Motor neuron (in vitro differentiated cells): ENCODE measurements around the gene HDAC8. TPM values are rescaled to one million over a fixed set of nuclear protein-coding genes. Genes with fewer than 3 reads are reported as not detected.
"Not testable (repeated sequence)": the region's sequence is repeated elsewhere in the genome, so short reads cannot be mapped to it uniquely, and the experiment has no call there.

Source experiments
- ATAC-seq, 8 experiments: fragments of 200-7000 bp; cut with Tn5 transposase; replicated peaks in 6 of 8; 2 replicates each; pipeline ENCODE4 v1.8.0; 2021; ENCODE audit warnings: mild to moderate bottlenecking in 8 of 8, moderate library complexity in 8 of 8
- H3K27ac ChIP-seq, 2 donors: fragments of 250-450 bp; sonication (Bioruptor Pico); 2 replicates each; pipeline ENCODE4 v1.9.0; 2021; ENCODE audit warnings: antibody characterized with exemption in 2 of 2, mild to moderate bottlenecking in 2 of 2, moderate library complexity in 1 of 2
- H3K4me1 ChIP-seq, 2 donors: fragments of 250-450 bp; sonication (Bioruptor Pico); replicated peaks in 1 of 2; 2 replicates each; pipeline ENCODE4 v1.6.1; 2021; ENCODE audit warnings: antibody characterized with exemption in 2 of 2, mild to moderate bottlenecking in 2 of 2, moderate library complexity in 1 of 2
- H3K4me3 ChIP-seq, 5 donors: fragments of 250-450 bp; sonication (Bioruptor Pico); 2 replicates each; pipeline ENCODE4 v1.9.0; 2021; ENCODE audit warnings: antibody characterized with exemption in 5 of 5, mild to moderate bottlenecking in 5 of 5, moderate library complexity in 4 of 5
- WGBS, 10 experiments: fragments of 450-650 bp; shearing (Covaris generic); methylation state at CpG; one replicate each; pipeline ENCODE4 v1.0.0; 2022; 5-methylcytosine and 5-hydroxymethylcytosine counted together
- in situ Hi-C, 9 experiments: fragments of 400-800 bp; cut with MboI; loops; one replicate each; pipeline ENCODE4 v1.15.0; 2021; ENCODE audit warnings: low sequenced_read_pairs in 9 of 9, low pct_unique_long_range_greater_than_20kb in 2 of 9; ENCODE audit not compliant: unreplicated experiment in 9 of 9
- total RNA-seq, 8 experiments: library from RNA; unstranded; fragments of 300-600 nt; gene quantifications; 2 replicates each; pipeline versions ENCODE4 v1.2.3 to v1.2.4, GENCODE V29; 2022

HDAC8 gene
- 10 to 100 TPM; 19.2 to 62.9 (median 27.5) TPM for total RNA-seq

DNA sequence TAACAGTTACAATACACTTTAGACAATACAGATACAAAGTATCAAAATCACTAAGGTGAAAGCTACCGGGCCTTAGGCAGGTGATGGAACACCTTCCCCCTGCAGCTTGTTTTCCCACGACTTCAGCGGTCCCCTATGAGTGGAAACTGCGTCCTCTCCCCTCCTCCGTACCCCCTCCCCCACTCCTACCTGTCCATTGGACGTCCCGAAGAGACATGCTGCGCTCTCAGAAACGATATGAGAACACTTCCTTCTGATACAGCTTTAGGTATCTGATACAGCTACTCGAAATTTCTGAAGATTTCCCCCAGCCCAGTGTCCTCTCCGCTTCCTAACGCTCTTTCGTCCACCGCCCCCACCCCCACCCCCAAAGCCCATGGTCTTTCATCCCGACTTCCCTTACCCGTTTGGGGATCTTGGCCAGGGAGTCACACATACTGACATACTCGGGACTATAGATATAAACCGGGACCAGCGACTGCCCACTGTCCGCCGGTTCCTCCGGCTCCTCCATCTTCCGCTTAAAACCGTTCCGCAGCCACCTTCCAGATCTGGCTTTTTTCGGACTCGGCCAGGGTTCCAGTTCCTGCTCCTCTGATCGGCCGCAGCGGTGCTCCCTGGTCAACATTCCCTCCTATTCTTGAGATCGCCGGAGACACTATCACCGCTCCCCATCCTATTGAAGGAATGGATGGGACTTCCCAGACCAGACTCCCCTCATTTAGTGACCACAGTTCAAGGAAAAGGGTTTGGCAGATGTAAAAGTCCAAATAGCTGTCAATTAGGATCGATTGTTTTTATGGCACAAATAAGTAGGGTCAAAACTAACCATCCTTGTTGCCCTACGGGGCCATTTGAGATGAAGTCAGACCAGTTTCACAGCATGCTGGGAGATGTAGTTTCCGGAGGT is at the start of gene HDAC8:
Gene HDAC8 (minus strand): TSS at position 596 of the 910 bp plus-strand sequence. CDS start 82 bp downstream, at position 514.
- in situ Hi-C loops = no loop called here
- H3K27ac ChIP-seq = peak within 1 kb of the TSS; percentile 84 to 94
- 0 to 21% (median 3%) methylated on average over 2 to 10 of the region's 36 CpGs; no CpG with 5 or more reads in 6 of the 10 experiments for WGBS, 10 experiments
- peak within 1 kb of the TSS; percentile 58 to 100 (median 96) for H3K4me3 ChIP-seq
- peak; percentile 93 to 96 (median 96) for ATAC-seq
- no peaks in the 10 kb centered on the region for H3K4me1 ChIP-seq

DNA sequence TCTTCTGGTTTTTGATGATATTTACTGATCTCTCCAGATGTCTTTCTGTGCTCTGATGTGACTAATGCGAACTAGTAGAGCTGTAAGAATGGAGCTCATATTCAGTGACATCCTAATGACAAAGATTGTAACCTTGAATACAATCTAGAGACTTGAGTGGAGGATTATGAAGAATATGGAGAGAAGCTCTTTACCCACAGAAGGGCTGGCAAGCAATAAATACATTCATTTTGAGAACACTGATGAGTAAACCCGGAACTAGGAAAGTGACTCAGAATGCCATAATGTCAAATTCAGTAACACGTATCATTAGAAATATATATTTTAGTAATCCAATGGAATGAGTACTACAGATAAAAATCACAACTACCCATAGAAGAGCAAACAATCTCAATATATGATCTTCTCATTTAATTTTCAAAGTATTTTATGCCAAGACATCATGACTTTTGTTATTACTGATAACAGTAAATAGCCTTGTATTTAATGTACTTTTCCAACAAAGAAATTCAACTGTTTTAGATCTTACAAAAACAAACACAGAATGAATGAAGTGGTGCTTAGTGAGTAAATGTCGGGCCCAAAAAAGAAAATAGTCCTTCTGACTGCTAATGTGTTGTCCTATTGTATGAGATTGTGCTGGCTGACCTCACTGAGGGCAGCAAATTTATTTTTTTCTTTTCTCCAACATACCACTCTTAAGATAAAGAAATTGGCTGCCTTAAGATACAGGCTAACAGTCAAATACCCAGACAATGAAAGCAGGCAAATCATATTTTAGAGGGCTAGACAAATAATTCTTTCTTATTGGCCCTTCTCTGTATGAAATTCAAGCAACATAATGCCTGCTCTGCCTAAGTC is 49.2 kb upstream of the HDAC8 start:
- Histone ChIP-seq H3K4me1 (no peaks in the 10 kb centered on the region), H3K27ac (no peak overlapping the region), H3K4me3 (no peak overlapping the region)
- WGBS, 10 experiments = 0 to 100% (median 58%) methylated on average over 1 to 4 of the region's 4 CpGs; no CpG with 5 or more reads in 4 of the 10 experiments
- ATAC-seq = peak in 2 of 8 experiments; percentile 20 to 28
- in situ Hi-C loops = no loop called here

- in situ Hi-C loops = no loop called here
- 22% methylated on average over 1 of the region's 1 CpG; no CpG with 5 or more reads in 9 of the 10 experiments for WGBS, 10 experiments
These were observed 48.5 kb upstream of the HDAC8 start for GRCh38 chrX:72621163-72621562.

GRCh38 chrX:72620550-72621145 is 48.0 kb upstream of the HDAC8 start:
- no peak overlapping the region for H3K27ac ChIP-seq
- no peaks in the 10 kb centered on the region for H3K4me1 ChIP-seq
- peak in 6 of 8 experiments; percentile 44 to 99 (median 95) for ATAC-seq
- 75 to 100% (median 100%) methylated on average over 1 to 5 of the region's 9 CpGs; no CpG with 5 or more reads in 7 of the 10 experiments for WGBS, 10 experiments
- in situ Hi-C loops = no loop called here
- no peak overlapping the region for H3K4me3 ChIP-seq

More at GRCh38 chrX:72621163-72621562, 48.5 kb upstream of the HDAC8 start:
- no peak for ATAC-seq
- Histone ChIP-seq H3K4me3 (no peak overlapping the region), H3K4me1 (no peaks in the 10 kb centered on the region), H3K27ac (no peak overlapping the region)

DNA sequence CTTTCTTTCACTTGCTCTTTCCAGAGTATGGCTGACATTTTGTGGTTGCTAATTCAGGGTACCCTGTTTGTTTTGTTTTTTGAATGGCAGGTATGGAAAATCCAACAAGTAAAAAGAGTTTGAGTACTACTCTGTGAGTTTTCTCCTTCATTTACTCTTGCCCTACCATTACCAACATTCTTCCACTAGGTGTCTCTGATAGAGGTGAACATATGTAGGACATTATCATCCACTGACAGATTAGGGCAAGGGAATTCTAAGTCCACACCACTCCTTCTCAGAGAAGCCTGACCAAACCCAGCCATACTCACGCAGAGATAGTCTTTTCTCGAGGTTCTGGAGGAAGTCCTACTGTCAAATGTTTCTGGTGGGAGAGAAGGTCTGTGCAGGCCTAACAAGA is 36.7 kb upstream of the HDAC8 start:
- no peak overlapping the region for H3K4me3 ChIP-seq
- no peak overlapping the region for H3K27ac ChIP-seq
- 40 to 100% methylated on average over 1 of the region's 2 CpGs; no CpG with 5 or more reads in 8 of the 10 experiments for WGBS, 10 experiments
- no peaks in the 10 kb centered on the region for H3K4me1 ChIP-seq
- in situ Hi-C loops = no loop called here
- ATAC-seq = no peak

- Histone ChIP-seq H3K4me1 (no peaks in the 10 kb centered on the region), H3K4me3 (no peak overlapping the region), H3K27ac (no peak overlapping the region)
- ATAC-seq = no peak
- in situ Hi-C loops = no loop called here
- 40 to 100% (median 64%) methylated on average over 1 to 3 of the region's 3 CpGs; no CpG with 5 or more reads in 6 of the 10 experiments for WGBS, 10 experiments
These were observed 32.1 kb upstream of the HDAC8 start for GRCh38 chrX:72604705-72605104.

DNA sequence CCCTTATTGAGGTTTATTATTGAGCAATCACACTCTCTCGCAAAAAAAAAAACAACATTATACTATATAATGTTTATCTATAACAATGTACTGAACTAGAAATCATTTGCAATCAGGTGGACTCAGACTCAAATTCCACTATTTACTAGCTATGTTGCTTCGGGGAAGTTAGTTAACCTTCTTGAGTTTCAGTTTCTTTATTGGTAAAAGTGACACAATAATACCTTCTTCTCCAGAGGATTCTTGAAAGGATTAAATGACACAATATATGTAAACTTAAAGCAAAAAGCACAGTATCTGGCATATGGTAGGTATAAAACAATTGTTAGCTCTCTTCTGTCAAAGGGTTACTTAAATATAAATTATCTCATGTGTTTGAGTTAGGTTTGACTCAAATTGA is 31.5 kb upstream of the HDAC8 start:
- WGBS, 10 experiments = 50 to 80% (median 73%) methylated on average over 1 to 2 of the region's 2 CpGs; no CpG with 5 or more reads in 6 of the 10 experiments
- no peaks in the 10 kb centered on the region for H3K4me1 ChIP-seq
- no peak overlapping the region for H3K4me3 ChIP-seq
- in situ Hi-C loops = no loop called here
- no peak overlapping the region for H3K27ac ChIP-seq
- ATAC-seq = no peak

DNA sequence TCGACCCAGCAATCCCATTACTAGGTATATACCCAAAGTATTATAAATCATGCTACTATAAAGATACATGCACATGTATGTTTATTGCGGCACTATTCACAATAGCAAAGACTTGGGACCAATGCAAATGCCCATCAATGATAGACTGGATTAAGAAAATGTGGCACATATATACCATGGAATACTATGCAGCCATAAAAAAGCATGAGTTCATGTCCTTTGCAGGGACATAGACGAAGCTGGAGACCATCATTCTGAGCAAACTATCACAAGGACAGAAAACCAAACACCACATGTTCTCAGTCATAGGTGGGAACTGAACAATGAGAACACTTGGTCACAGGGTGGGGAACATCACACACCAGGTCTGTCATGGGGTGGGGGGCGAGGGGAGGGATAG is 18.4 kb upstream of the HDAC8 start:
- in situ Hi-C loops, H3K4me3 ChIP-seq, H3K4me1 ChIP-seq, H3K27ac ChIP-seq, ATAC-seq: not testable (repeated sequence)
- 33% methylated on average over 1 of the region's 4 CpGs; no CpG with 5 or more reads in 9 of the 10 experiments for WGBS, 10 experiments

- WGBS, 10 experiments = 33 to 100% methylated on average over 1 of the region's 3 CpGs; no CpG with 5 or more reads in 8 of the 10 experiments
- Histone ChIP-seq H3K4me1 (no peaks in the 10 kb centered on the region), H3K4me3 (no peak overlapping the region), H3K27ac (no peak overlapping the region)
- in situ Hi-C loops = no loop called here
- no peak for ATAC-seq
These were observed 11.5 kb upstream of the HDAC8 start for GRCh38 chrX:72584163-72584562.

DNA sequence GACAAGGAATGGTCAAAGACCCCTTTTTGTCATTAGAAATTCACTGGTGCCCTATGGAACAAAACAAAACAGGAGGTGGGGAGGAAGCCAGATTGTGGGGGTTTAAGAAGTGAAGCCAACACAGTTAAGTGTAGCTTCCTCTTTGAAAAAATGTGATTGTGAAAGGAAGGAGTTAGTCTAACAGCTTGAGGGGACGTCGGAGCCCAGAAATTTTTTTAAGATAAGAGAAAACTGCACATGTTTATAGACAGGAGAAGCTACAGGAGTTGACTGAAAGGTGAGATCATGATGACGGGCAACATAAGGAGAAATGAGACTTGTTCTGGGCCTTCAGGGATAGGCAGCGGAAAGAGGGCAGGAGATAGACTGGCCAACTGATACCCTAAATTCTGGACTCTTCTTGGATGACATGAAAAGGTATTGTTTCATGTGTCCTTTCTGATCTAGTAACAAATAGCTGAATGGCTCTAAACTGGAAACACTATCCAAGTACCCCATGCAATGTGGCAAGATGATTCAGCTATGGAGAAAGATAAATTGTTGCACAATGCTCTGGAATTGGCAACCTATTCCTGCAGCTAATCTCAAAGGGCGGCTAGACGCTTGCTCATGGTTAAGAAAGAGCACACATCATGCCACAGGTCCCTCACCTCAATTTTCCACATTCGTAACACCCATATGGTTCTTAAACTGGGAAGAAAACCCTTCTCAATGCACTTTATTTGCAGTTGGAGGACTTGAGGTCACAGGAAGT is 3.7 kb upstream of the HDAC8 start:
- in situ Hi-C loops = no loop called here
- no peak overlapping the region for H3K4me3 ChIP-seq

DNA sequence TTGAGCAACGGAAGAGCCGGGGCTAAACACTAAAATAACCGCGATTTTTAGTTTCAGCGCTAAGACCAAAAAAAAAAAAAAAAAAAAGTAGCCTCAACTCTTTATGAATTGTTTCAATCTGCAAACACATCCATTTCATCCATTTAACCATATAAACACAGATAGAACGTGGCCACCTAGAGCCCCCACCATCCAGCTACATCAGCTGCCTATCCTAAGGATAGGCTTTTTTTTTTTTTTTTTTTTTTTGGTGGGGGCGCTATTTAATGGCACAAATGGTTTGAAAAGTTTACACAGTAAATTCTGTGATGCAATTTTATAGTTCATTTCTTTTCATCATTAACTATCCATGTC is 492 bp upstream of the HDAC8 start:
- WGBS, 10 experiments = 0 to 21% (median 4%) methylated on average over 1 to 7 of the region's 7 CpGs; no CpG with 5 or more reads in 3 of the 10 experiments
- ATAC-seq = peak; percentile 6 to 29 (median 16)
- H3K27ac ChIP-seq = no peak overlapping the region

More for the DNA sequence above, 3.7 kb upstream of the HDAC8 start:
- 43 to 100% (median 77%) methylated on average over 1 to 6 of the region's 7 CpGs; no CpG with 5 or more reads in 2 of the 10 experiments for WGBS, 10 experiments
- no peaks in the 10 kb centered on the region for H3K4me1 ChIP-seq
- ATAC-seq = no peak
- H3K27ac ChIP-seq = no peak overlapping the region

GRCh38 chrX:72569786-72570185 is 2.9 kb downstream of the HDAC8 start:
- 27 to 88% (median 40%) methylated on average over 2 of the region's 2 CpGs; no CpG with 5 or more reads in 7 of the 10 experiments for WGBS, 10 experiments
- Histone ChIP-seq H3K4me1 (no peaks in the 10 kb centered on the region), H3K27ac (no peak overlapping the region), H3K4me3 (no peak overlapping the region)
- in situ Hi-C loops = no loop called here
- no peak for ATAC-seq

More for the DNA sequence above, 492 bp upstream of the HDAC8 start:
- in situ Hi-C loops = no loop called here
- Histone ChIP-seq H3K4me3 (peak overlapping the region; percentile 58 to 100 (median 96)), H3K4me1 (no peaks in the 10 kb centered on the region)
